HTR-8/SVneo (cell line): ENCODE measurements around the gene OR9Q1.
"Not testable (repeated sequence)": the region's sequence is repeated elsewhere in the genome, so short reads cannot be mapped to it uniquely, and the experiment has no call there.

Experiments used
- DNase-seq: peaks from one replicate; pipeline ENCODE4 v3.0.0; 2011; ENCODE audit warnings: low spot score, mixed read lengths; ENCODE audit not compliant: insufficient read length
- FAIRE-seq: peaks from 2 replicates; lab custom pipeline; 2011; peaks lifted over from hg19 to GRCh38; lab: Jason Lieb, UNC

Gene OR9Q1

DNA sequence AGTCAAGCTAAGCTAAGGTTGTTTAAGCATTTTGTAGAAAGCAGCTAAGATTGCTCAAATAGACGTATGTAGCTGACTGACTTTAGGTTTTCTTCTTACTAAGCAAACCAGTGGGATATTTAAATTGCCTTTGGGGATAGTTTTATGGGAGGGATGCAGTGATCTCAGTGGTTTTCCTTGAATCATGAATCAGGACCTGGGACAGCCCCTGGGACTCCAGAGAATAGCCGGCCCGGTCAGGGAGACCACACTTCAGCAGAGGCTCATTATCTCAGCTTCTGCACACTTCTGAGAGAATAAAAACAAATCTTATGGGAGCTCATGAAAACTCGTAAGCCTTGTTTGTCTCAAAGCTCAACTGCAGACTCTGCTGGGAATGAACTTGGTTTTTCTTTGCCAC is 101.8 kb downstream of the OR9Q1 start, which contains the start of gene OR9I1:
TSS of gene OR9I1 (minus strand) at position 62 of the 400 bp plus-strand sequence. CDS start 6,086 bp downstream, outside the sequence.
- no peak for FAIRE-seq
- DNase-seq = no peak

DNA sequence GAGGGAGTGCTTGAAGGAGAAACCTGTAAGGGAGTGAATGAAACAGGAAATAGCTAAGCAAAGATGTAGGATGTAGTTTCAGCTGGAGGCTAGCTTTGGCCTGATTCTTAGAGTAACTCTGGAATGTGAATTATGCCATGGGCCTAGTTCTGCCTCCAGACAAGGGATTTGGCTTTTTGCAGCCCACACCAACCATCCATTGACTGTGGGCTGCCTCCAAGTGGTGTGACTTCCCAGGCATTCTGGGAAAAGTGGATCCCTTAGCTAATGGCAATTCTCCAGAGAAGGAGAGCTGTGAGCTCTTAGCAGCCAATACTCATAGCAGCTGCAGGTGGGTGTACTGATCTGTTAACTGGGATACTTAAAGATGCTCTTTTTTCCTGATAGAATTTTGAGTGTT is 103.7 kb downstream of the OR9Q1 start:
- FAIRE-seq (no peak), DNase-seq (no peak)

DNA sequence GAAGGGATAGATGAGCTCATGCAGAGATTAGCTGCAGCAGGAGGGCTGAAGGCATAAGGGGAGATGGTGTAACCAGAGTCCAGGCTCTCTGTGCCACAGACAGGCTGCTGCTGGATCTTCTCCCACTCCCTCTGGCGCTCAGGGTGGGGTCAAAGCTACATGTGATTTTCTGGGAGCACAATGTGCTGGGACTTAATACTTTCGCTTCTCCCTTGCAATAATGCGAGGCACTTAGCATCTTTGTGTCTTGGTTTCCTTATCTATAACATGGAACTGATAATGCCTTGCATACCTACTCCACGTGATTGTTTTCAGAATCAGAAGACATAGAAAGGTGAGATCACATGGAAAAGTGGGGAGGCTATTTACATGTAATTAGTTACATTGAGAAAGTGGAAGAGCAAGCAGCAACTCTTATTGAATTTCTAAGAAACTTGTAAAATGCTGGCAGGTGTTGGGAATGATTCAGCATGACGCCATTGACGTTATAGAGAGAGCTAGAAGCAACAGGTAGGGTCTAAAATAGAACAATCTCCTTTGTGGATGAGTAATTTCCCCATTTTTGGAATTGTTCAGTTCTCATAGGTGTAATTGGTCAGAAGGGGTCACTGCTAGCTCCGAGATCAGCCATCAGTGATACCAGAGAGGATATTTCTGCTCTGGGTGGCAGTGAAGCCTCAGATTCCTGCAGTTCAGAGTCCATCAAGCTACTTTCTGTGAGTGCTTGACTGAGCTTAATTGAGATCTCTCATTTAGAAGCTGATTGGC is 109.8 kb downstream of the OR9Q1 start:
- DNase-seq (no peak), FAIRE-seq (no peak)

DNA sequence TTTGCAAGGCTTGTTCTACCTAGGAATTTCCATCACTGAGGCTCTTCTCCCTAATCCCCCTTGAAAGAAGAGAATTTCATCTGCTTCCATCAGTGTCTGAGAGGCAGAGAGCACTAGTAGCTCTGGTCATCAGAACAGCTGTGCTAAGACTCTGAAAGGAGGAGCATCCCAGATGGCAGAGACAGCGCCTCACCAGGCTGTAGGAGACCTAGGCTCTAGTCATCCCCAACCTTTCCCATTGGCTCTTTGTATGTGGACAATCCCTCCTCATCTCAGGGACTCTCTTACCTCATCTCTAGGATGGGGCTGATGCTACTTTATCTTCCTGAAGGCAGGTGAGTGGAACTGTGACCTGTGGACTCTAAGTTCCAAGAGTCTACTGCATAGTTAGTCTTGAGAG is 110.5 kb downstream of the OR9Q1 start:
- FAIRE-seq = no peak
- no peak for DNase-seq

DNA sequence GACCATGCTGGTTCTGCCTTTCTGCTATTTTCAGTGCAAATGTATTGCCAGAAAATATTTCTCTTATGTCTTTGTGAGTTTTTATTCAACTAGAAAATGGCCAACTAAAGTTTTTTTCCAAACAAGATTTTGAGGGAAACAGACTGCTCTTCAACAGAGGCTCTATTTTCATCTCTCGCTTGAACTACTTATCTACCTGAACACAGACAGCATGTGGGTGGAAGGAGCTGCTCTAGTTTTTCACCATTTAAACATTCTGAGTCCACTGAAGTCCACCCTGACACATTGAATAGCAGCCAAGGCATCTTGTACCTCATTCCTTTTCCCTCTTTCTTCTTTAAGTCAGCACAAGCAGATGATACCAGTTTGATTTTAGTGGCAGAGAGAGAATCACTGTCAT is 111.5 kb downstream of the OR9Q1 start:
- DNase-seq = no peak
- FAIRE-seq = no peak

DNA sequence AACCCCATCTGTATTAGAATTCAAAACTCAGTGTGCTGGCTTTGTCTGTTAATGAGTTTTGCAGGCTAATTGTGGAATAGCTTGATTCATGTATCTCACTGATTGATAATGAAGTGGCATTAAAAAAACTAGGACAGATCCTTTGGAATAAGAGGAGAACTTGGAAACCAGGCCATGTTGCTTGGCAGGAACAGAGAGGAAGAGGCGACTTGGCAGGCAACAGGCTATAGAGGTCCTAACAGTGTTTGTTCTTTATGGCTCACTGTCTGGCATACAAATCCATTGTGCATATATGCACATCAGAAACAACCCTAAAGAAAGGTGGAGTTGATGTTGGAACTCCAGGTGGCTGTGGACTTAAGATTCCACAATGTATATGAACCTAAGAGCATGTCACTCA is 119.1 kb downstream of the OR9Q1 start:
- DNase-seq (no peak), FAIRE-seq (no peak)

DNA sequence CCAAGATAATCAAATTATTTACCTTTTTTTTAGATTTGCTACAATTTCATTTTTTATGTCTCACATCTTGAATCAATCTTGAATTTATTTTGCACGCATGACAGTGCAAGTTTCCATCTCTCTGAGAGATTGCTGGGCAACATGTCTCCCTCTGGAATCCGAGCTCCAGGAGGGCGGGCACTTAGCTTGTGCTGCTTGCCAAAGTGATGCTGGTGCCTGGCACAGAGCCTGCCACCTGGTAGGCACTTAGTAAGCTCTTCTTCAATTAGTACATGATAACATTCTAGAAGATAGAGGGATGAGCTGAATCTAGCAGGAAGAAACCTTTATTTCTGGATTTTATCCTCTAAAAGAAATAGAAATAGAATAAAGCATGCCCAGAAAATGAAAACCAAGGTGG is 129.1 kb downstream of the OR9Q1 start:
- DNase-seq (no peak), FAIRE-seq (no peak)

DNA sequence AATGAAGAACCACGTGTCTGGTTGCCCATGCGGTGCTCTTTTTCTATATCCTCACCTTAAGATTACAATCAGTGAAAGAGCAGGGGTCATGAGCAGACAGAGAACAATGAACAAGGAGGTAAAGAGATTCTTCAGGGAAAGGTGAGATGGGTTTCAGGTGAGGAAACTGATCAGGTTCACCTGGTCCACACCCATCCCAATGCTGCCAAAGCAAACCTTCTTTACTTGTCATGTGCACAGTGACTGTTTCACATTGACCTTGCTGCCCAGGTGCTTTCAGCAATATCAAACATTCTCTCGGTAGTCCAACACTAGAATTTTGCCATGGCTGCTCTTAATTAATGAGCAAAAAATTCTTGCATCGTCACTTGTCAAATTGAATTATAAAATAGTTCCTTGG is 140.7 kb downstream of the OR9Q1 start:
- FAIRE-seq = no peak
- DNase-seq = no peak

DNA sequence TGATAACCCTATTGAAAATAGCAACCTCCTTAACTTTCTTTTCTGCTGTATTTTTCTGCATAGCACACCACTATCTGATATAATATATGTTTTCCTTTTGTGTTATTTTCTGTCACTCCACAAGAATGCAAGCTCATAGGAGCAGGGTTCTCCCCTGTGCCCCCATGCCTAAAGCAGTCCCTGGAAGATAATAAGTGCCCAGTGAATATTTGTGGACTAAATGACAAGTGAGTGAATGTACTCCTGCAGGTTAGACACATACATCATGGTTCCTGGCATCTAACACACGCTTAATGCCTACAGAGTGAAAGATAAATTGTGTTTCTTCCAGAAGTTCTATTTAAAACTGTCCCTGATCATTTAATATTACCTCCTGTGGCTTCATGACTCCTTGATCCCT is 141.3 kb downstream of the OR9Q1 start:
- FAIRE-seq = no peak
- no peak for DNase-seq

DNA sequence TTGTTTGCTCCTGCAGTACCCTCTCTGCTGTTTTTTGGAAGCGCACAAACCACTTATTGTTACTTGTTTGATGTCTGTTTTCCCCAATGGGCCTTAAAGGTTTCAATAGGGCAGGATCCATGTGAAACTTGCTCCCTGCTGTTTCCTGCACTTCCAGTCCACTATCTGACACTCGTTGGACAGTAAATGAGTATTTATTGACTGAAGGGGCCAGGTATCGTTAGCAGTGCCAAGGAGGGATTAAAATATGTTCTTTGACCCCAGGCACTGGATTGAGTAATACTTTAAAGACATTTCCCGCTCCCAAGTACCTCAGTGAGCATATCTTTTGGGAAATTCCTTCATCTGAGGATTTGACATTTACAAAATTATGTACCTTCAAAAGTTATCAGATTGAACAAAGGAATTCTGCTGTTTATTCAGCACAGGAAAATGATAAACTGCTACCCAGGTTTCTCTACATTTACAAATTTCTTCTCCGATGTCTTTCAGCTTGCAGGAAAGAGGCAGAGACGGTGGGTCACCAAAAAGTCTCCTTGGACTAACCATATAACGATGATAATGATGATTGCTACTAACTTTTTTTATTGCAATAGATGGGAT is 141.9 kb downstream of the OR9Q1 start:
- DNase-seq (no peak), FAIRE-seq (no peak)

DNA sequence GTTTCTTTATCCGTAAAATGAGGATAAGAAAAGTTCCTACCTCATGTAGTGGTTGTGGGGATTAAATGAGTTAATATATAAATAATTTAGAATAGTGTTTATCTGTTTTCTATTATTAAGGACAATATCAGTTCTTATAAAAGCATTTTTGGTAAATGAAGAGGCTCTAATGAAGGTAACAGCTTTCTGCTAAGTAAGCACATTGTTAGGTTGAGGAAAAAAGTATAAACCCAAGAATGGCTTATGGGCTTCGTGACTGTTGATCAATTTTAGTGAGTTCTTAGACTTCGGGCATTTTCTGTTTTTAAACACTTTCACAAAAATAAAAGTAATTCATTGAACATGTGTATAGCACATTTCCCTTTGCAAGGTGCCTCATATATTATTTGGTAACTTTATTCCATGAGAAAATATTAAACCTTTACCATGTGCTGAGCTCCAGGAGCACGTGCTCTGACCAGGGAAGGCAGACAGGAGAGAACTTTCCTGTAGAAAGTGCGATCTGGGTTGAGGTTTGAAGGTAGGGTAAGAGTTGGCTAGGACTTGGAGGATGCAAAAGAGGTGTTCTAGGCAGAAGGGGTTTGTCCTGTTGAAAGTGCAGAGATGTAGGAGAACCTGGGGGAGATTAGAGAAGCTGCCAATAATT is 153.9 kb downstream of the OR9Q1 start:
- DNase-seq (no peak), FAIRE-seq (no peak)

DNA sequence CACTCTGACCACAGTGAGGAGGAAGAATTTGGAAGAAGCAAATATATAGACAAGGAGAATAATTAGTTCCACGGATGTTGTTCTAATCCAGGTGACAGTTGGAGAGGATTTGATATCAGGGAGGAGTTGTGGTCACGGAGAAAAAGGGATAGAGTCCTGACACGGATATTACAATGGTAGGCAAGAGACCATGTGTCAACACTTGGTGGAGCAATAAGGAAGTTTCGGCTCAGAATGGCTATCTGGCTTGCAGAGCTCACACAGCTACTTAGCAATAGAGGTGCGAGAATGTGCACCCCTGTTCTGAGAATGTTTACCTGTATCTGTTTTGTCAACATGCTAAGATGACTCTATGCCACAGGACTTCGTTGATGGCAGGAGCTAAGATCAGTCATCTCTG is 154.8 kb downstream of the OR9Q1 start:
- no peak for FAIRE-seq

DNA sequence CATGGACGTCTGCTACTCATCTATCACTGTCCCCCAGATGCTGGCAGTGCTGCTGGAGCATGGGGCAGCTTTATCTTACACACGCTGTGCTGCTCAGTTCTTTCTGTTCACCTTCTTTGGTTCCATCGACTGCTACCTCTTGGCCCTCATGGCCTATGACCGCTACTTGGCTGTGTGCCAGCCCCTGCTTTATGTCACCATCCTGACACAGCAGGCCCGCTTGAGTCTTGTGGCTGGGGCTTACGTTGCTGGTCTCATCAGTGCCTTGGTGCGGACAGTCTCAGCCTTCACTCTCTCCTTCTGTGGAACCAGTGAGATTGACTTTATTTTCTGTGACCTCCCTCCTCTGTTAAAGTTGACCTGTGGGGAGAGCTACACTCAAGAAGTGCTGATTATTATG is 156.0 kb downstream of the OR9Q1 start:
- FAIRE-seq (no peak), DNase-seq (no peak)

More for the DNA sequence above, 154.8 kb downstream of the OR9Q1 start:
- no peak for DNase-seq

DNA sequence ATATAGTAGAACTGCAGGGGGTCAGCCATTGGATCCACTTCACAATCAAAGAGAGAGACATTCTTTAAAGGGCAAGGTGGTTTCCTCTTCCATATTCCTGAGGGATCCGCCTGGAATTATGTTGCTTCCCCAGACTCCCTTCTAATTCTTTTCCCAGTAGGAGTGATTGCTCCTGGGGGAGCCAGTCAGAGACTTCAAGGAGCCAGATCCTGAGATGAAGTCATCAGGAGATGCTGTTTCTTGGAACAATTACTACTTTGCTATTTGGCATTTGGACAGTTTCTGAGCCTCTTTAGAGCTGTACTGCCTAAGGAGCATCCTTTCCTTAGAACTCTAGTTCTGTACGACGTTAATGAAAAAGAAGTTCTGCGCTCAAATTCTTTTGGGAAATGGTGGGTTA is 163.3 kb downstream of the OR9Q1 start:
- FAIRE-seq (no peak), DNase-seq (no peak)

DNA sequence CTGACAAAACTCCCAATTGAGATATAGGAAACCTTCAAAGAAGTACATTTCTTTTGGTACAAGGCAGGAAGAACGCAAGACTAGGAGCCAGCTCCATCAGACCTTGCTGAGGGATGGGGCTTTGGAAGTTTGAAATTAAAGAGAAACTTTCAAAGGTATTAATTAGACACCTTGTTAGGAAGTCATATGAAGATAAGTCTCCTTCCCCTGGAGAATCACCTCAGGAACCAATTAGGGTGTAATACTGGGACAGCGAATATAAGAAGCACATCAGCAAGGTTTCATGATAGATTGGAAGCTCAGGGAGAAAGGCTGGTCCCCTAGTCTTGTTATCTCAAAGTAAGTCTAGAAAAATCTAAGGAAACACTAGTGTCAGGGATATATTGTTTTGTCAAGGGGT is 165.1 kb downstream of the OR9Q1 start, which contains the start of gene OR9Q2:
TSS of gene OR9Q2 (plus strand) at position 301 of the 400 bp plus-strand sequence. CDS start 1,421 bp downstream, outside the sequence.
- FAIRE-seq = no peak
- DNase-seq = no peak

DNA sequence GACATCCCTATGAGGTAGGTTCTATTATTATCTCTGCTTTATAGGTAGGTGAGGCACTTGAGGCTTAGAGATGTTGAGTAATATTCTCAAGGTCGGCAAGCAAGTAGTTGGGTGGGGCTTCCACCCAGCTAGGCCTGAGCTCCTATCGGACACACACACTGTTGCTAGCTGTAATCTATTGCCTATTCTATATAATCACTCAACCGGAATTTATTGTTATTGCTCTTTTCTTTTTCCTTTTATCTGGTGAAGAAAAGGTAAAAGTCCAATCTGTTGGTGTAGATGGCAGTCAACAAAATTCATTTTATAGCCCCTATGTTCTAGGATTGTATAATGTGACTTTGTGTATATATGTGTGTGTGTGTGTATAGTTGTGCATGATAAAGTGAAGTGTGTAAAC is 168.5 kb downstream of the OR9Q1 start:
- DNase-seq (no peak), FAIRE-seq (no peak)

DNA sequence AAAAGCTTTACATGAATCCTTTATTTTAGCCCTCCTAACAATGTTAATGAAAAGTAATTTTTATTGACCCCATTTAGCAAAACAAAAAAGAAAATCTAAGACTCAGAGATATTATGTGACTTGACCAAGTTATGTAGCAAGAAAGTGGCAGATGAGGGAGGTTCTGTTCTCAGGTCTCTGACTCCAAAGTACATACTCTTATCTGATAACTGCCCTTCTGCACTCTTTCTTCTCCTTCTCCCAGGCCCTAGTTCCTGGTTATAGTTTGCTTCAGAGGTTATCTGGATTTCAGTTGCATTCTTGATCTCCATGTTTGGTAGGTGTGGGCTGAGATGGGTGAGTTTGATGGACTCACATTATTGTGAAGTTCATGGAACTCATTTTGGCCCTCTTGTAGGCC is 169.7 kb downstream of the OR9Q1 start:
- FAIRE-seq (no peak), DNase-seq (no peak)

DNA sequence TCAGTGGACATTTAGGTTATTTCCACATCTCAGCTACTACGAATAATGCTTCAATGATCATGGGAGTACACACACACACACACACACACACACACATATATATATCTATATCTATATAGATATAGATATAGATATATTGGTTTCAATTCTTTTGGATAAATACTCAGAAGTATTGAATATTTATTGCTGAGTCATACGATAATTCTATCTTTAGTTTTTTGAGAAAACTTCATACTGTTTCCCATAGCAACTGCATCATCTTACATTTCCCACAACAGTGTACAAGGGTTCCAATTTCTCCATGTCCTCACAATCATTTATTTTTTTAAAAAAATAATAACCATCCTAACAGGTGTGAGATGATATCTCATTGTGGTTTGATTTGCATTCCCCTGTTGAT is 172.3 kb downstream of the OR9Q1 start:
- DNase-seq = no peak
- FAIRE-seq = no peak

DNA sequence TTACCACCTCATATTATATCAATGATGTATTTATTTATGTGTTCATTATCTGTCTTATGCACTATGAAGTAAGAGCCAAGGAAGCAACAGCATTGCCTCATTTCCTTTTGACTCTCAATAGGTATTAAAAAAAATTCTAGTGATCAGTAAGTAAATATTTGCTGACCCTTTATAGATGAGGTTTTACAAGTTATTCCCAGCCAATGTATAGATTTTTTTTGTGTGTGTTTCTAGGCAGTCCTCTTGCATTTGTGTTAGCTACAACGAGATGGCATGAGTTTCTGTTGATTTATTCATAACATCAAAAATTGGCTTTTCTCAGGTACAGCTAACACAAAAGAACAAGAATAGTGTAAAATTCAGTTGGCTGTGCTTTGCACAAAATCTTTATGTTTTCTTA is 175.6 kb downstream of the OR9Q1 start:
- no peak for FAIRE-seq
- no peak for DNase-seq

DNA sequence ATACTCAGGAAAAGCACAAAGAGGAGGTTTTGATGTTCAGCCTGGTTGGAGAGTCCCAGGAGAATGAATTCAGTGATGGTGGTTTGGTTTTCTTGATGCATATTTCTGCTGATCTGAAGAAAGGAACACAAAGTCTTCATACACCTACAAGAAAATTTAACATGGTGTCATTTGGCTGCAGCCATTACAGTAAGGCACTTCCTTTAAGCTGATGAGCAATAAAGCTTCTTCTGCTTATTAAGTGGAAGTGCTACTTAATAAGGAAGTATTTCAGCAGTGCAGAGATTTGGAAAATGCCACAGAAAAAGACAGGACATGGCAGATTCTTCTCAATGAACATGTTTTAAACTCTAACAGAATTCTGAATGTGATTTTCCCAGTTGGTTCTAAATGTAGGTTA is 180.4 kb downstream of the OR9Q1 start, which contains the start of gene OR1S2:
TSS of gene OR1S2 (minus strand) at position 101 of the 400 bp plus-strand sequence. CDS start at position 101, 0 bp downstream.
- FAIRE-seq (no peak), DNase-seq (no peak)

DNA sequence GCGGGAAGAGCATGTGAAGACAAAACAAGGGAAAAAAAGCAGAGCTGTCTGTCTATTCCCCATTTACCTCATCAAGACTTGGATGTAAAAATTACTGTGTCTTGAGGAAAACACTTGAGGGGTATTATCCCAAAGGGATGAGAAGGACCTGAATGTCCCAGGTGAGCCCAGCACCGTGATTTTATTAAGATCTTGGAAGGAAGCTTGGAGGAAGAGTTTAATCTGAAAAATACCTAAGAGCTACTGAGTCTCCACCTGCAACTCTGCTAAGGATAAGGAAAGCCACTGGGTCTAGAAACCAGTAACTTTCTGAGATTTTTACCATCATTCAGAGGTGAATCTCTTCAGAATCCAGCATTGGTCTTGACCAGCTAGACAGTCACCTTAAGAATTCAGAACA is 188.7 kb downstream of the OR9Q1 start, which contains the start of gene OR1S1:
TSS of gene OR1S1 (plus strand) at position 301 of the 400 bp plus-strand sequence.
- FAIRE-seq, DNase-seq: not testable (repeated sequence)
